GM08714 (cell line): Measurements from ENCODE around the gene STK32B.

ENCODE experiments used
- H3K4me3 ChIP-seq: fragments of 200-500 bp; sonication (Bioruptor generic); 2 replicates; pipeline ENCODE4 v1.5.1; 2014; ENCODE audit warnings: mild to moderate bottlenecking, low read length, inconsistent platforms
- ZNF274 ChIP-seq: IDR thresholded peaks from 2 replicates; pipeline ENCODE4 v1.6.1; 2012; ENCODE audit warnings: mild to moderate bottlenecking, low read depth, low read length

Gene STK32B

DNA sequence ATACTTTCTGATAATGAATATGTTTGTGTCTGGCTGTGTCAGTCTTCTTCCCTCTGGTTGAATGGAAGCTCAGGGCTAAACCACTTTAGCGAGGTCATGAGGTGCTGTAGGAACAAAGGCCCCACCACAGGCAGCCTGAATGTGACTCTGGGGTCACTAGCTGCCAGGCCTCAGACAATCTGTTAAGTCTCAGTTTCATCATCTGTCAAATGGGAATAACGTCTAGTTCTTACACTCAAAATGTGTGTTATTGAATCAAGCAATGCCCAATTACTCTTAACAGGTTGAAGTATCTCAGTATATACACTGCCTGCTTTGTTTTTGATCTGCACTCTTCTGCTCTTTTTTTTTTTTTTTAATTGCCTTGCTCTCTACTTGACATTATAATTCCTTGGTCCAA is 148.6 kb downstream of the STK32B start:
- no peak for TF ChIP-seq ZNF274
- no peak overlapping the region for H3K4me3 ChIP-seq

DNA sequence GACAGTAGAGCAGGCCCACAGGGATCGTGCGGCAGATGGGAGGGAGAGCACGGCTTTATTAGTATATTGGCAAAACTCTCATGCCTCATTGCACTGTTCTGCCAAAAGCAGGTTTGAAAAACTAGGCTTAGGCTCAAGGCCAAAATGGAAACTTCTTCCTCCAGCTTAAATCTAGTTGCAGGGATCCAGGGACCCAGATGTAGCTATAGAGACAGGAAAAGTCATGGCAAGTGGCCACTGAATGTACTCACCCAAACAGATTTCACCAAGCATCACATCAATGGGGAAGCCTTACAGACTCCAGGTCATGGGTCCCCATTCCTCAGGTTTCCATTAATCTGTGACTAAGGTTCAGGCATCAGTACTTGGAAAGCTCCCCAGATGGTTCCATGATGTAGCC is 149.2 kb downstream of the STK32B start:
- no peak for TF ChIP-seq ZNF274
- no peak overlapping the region for H3K4me3 ChIP-seq

DNA sequence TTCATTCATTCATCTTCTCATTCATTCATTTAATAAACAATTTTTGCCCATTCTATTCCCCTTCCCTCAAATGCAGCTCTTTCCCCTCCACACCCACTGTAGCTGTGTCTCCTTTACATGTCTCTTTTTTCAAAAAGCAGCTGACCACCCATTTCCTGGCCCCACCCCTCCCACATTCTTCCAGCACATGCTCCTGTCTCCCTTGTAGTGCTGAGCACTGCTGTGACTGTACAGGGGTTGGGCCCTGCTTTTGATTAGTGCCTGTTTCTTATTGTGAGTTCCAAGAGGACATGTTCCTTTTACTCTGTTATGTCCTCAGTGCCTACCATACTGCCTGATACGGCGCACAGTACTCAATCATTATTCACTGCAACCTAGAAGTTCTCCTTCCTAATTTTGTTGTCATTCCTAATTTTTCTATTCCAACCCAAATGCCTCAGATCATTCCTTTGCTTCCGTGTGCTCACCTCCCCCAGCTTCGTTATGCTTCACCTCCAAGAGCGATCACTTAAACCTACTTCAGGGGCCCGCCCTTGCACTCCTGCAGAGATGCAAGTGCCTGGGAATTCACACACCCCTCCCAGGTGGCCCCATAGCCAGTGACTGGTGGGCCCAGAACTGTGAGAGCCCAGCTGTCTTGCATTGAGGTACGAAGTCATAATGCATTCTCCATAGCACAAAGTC is 152.2 kb downstream of the STK32B start:
- TF ChIP-seq ZNF274 = no peak
- no peak overlapping the region for H3K4me3 ChIP-seq

DNA sequence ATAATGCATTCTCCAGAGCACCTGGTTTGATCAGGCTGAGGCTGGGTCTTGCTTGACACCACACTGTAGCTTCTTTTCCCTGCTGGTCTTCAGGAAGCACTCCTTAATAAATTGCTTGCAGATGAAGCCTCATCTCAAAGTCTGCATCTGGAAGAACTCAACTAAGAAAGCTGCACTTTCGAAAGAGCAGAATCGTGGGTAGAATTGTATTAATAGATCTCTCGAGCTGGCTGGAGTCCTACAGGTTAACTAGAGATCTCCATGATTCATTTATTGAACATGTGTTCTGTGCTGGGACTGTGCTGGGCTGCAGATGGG is 152.7 kb downstream of the STK32B start:
- no peak for TF ChIP-seq ZNF274
- no peak overlapping the region for H3K4me3 ChIP-seq

DNA sequence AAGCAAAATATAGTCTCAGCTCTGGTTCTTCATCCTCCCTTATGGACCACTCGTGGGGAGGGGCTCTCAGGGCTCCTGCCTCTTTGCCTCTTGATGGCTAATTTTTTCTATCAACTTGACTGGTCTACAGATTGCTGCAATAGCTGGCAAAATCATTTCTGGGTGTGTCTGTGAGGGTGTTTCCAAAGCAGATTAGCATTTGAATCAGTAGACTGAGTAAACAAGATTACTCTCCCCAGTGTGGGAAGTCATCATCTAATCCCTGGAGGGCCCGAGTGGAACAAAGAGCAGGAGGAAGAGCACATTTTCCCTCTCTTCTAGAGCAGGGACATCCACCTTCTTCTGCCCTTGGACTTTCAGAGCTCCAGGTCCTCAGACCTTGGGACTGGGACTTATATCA is 153.5 kb downstream of the STK32B start:
- H3K4me3 ChIP-seq = no peak overlapping the region
- no peak for TF ChIP-seq ZNF274

DNA sequence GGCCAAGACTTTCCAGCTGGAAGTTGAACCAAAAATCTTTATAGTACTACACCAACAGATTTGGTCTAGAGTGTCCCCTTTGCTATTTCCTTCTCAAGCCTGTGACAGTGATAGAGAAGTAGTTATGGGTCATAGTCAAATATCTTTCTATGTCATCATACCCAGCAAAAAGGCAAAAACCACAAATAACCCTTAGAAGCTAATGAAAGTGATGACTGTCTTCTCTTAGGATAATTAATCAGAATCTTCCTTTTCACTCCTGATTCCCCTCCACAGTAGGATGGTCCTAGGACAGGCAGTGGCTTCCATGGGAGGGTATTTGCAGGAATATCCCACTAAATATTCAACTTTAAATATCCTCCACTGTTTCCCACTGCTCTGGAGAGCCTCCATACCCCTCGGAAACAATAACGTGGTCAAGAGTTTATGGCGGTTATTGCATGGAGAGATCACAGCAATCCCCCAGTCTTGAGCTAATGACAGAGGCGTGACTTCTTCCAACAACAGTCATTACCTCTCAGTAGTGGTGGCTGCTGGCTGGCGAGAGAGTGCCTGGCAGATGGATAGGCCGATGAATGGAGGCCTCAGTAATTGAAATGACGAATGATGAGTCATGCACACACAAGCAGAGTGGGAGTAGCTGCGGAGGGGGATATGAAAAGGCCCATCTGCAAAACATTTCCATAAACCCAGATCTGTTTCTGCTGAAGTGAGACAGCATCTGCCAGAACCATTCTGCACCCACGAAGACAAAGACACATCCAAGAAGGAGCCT is 154.9 kb downstream of the STK32B start:
- H3K4me3 ChIP-seq = no peak overlapping the region
- no peak for TF ChIP-seq ZNF274

DNA sequence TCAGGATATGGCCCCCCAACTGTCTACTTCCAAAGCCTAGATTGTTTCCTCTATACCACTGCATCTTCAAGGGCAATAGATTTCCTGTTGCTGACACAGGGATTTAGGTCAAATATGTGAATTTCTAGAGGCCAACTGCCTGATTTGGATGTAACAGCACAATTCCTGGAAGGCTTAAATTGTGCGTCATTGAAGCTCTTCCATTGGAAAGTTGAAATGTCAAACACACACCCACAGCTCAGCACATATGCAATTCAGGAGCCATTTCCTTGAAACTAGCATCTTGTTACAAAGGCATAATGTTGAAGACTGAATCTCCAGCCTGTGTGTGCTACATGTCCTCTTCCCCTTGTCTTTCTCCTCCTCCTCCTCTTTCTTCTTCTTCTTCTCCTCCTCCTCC is 158.6 kb downstream of the STK32B start:
- no peak overlapping the region for H3K4me3 ChIP-seq
- no peak for TF ChIP-seq ZNF274

DNA sequence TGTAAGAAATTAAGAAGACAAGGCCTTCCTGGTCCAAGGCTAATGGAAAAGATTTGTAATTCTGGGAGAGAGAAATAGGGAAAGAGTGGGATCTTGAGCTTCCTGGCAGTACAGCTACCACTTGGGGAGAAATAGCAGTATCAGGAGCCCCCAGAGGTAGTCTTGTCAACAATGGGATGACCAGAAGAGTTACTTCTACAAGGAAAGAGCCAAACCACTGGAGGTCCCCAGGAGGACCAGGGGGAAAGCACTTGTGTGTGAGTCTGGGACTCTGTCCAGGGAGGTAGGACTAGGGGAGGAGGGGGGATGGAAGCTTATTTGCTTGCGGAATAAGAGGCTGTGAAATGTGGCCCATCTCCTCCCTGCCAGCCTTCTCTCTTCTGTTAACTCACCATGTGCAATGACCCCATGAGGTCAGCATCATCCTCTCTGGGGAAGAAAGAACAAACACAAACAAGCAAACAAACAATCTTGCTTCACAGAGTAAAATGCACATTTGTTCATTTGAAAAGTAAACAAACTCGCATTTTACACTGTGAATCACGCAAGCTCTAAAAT is 160.1 kb downstream of the STK32B start:
- no peak for TF ChIP-seq ZNF274
- no peak overlapping the region for H3K4me3 ChIP-seq

DNA sequence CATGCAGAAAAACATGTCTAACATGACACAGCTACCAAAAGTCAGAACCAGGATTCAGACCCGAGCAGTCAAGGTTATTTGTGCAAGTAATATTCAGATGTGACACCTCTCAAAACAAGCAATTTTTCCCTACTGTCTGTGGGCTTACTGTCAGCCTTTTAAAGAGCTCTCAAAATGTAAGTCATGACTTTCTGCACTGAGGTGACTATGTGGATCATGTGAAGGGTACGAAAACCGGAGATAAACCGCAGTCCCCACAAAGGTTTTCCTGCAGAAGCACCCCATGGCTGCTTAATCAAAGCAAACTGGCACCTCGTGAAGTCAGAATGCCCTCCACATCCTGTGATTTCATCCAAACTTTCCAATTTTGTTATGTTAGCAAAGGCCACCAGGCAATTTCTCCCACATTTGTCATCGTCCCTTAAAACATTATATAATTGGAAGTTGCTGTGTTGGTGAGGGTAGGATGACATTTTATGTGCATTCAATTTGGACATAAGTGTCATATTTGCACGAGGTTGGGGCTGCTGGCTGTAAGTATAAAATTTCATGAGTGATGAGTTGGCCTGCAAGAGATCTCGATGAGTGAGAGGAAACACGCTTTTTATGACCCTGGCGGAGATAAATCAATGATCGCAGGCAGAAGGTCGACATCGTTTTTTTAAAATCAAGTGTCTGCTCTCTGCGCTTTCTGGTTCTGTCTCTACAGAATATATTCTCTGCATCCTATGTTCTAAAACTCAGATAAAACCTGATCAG is 161.2 kb downstream of the STK32B start:
- no peak overlapping the region for H3K4me3 ChIP-seq
- no peak for TF ChIP-seq ZNF274

DNA sequence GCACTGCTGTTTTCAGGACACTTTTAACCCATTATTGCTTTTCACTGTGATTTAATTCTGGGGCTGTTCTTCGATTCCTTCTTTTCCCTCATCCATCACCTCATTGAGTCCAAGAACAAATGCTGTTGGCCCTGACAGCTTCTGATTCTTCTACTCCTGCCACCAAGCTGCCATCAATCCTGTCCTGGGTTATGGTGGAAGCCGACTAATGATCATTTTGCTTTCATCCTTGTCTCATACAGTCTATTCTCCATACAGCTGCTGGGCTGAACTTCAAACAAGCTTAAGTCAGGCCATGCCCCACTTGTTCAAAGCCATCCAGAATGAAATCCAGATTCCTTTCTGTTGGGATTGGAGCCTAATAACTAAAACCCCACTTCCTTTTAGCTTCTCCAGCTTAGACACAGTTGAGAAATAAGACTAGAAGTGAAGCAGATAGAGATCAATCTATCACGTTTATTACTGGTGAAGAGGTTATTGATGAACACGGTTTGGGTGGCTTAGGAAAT is 161.9 kb downstream of the STK32B start:
- no peak overlapping the region for H3K4me3 ChIP-seq
- TF ChIP-seq ZNF274 = no peak

DNA sequence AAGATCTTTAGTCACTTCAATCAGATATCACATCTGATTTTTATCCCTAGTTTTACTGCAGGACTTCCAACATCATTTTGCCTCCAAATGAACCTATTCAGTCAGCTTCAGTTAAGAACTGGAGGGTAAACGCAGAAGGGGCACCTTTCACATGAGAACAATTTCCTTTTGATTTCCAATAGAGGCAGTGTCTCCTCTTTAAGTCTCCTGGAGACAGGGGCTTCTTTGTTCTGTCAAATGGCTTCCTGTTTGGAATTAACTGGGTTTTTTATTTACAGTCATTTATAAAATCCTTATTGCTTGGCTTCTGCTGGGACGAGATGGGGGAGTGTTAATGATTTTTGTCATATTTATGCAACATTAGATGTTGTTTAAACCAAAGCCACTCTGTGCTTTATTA is 164.0 kb downstream of the STK32B start:
- H3K4me3 ChIP-seq = no peak overlapping the region
- TF ChIP-seq ZNF274 = no peak

DNA sequence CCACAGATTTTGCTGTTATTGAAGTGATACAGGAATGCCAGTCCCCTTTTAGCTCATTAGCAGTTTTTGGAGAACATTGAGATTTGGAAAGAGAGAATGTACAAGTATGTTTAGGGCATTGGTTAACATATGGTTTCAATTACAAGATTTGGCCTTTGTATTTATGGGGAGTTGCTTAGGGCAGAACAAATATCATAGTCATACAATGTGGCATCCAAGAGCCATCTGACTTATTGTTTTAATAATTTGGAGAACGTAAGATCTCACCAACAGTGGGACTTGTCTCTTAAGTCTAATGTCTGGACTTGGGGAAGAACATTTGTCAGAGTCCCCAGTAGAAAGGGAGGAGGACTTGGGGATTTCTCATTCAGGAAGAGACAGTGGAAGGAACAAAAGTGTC is 166.1 kb downstream of the STK32B start:
- TF ChIP-seq ZNF274 = no peak

DNA sequence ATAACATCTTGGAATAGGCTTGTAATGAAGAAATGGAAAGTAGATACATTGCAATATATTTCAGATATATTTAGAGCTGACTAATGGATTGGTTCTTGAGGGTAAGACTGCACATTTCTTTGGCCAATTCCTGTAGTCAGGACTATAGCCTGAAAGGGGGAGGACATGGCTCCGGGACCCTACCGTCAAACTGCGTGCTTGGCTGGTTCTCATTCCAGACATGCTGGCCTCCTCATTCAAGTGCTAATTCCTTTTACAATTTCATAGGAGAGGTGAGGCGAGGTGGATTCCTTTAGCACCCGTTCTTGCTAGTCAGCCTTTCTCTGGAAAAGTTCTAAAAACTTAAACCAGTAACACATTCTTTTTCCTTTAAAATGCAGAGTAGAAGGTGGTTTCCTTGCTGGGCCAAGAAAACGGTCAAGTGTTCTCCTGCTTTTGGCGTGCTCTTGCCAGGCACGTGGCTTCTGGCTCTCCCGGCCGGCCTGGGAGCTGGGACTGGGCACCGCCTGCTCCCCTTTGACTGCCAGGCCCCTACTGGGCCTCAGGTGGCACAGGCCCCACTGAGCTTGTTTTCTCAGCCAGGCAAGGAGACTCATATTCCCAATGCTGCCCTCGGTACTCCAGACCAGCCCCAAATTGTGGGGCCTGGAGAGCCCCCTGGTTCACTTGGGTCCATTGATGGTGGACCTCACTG is 167.2 kb downstream of the STK32B start:
- H3K4me3 ChIP-seq = no peak overlapping the region
- TF ChIP-seq ZNF274 = no peak

More for the DNA sequence above, 166.1 kb downstream of the STK32B start:
- H3K4me3 ChIP-seq = no peak overlapping the region

DNA sequence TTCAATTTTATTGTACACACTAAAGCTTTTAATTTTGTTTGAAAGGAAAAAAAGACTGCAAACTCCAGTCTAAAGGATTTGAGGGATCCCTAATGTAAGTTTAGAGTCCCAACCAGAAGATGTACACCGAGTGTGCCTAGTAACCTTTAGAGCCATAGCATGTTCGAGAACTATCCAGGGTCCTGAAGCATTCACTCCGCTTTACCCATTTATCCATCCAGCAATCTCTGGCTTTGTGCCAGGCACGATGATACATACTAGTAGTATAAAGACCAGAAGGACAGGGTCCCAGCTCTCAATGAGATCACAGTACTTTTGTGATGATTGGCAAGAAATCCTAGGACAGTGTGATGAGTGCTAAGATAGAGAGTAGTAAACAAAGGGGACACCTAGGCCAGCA is 168.7 kb downstream of the STK32B start:
- H3K4me3 ChIP-seq = no peak overlapping the region
- TF ChIP-seq ZNF274 = no peak
